GM21576 (cell line): ENCODE data around the gene RPS6KB2.
"Not testable (repeated sequence)": the region's sequence is repeated elsewhere in the genome, so short reads cannot be mapped to it uniquely, and the experiment has no call there.

Experiments used
- ATAC-seq: cut with Tn5 transposase; IDR thresholded peaks from one replicate; pipeline ENCODE4 v1.9.1; 2021; ENCODE audit warnings: mild to moderate bottlenecking, moderate library complexity; ENCODE audit not compliant: unreplicated experiment

RPS6KB2 gene

DNA sequence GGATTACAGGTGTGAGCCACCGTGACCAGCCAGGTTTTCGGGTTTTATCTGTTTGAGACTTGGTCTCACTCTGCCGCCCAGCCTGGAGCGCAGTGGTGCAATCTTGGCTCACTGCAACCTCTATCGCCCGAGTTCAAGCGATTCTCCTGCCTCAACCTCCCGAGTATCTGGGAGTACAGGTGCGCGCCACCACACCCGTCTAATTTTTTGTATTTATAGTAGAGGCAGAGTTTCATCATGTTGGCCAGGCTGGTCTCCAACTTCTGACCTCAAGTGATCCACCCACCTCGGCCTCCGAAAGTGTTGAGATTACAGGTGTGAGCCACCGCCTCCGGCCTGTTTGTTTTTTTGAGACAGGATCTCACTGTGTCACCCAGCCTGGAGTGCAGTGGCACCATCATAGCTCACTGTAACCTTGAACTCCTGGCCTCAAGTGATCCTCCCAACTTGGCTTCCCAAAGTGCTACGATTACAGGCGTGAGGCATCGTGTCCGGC, 882 bp upstream of the RPS6KB2 start:
- ATAC-seq, result not testable (repeated sequence)

- ATAC-seq, result no peak
Observed at GRCh38 chr11:67429038-67429668, 859 bp downstream of the RPS6KB2 start.

- no peak for ATAC-seq
Observed at GRCh38 chr11:67429722-67430121, 1.4 kb downstream of the RPS6KB2 start.

DNA sequence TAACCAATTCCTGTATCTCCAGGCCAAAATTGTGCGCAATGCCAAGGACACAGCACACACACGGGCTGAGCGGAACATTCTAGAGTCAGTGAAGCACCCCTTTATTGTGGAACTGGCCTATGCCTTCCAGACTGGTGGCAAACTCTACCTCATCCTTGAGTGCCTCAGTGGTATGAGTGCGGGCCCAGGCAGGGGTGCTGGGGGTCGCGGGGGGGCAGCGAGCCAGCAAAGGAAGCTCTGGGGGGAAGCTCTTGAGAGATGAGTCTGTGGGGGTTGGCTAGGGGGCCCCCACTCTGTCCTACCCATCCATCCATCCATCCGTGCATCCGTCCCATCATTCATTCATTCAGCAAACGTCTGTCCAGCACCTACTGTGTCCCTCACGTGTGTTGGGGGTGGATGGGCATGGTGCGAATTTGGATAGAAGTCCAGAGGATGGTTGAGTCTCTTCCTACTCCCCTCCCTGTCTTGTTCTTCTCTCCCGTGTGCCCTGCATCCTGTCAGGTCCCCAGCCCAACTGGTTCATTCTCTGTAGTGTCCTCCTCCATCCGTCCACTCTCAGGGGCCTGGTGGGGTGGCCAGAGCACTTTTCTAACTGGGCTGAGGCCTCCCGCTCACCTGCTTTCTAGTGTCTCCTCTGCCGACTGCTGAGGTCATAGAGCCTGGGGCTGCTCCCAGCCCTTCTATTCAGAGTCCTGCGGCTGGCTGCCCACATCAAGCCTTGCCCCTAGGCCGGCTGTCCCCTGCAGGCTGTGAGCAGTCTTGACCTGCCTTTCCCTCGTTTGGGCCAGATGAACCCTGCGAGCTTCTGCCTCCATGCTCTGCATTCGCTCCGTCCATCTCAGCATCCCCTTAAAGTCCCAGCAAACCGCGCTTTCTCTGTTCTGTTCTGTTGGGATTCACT, 3.3 kb downstream of the RPS6KB2 start:
- no peak for ATAC-seq

GRCh38 chr11:67432655-67433349, 4.5 kb downstream of the RPS6KB2 start:
- ATAC-seq, result no peak

DNA sequence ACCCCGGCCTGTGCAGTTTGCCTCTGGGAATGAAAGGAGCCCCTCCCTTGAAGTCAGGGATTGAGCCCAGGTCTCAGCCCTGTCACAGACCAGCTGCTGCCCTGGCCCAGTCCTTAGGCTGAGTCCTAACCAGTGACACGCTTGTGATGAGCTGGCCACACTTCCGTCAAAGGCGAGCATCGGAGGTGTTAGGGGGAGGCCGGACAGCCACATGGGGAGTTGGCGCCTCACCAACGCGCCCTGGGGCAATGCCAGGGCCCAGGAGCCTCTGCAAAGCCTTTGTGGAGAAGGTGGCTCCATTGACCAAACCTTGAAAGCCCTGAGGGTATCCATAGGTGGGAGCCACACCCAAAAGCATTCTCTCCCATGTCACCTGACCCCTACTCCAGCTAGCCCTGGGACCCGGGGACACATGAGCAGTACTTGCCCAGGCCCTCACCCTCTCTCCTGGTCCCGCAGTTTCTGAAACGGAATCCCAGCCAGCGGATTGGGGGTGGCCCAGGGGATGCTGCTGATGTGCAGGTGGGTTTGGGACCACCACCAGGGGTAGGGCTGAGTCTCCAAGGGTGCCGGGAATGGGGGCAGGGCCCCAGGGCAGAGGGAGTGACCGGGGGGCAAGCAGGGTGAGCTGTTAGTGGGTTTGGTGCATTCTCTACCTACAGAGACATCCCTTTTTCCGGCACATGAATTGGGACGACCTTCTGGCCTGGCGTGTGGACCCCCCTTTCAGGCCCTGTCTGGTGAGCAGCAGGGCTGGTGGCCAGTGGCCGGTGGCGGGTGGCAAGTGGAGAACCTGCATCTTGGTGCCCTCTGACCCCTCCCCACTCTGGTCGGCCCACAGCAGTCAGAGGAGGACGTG, 5.5 kb downstream of the RPS6KB2 start:
- ATAC-seq, result no peak

GRCh38 chr11:67434395-67434881, 6.1 kb downstream of the RPS6KB2 start:
- ATAC-seq, result no peak

- no peak for ATAC-seq
Observed at GRCh38 chr11:67435031-67435726, 6.9 kb downstream of the RPS6KB2 start.

DNA sequence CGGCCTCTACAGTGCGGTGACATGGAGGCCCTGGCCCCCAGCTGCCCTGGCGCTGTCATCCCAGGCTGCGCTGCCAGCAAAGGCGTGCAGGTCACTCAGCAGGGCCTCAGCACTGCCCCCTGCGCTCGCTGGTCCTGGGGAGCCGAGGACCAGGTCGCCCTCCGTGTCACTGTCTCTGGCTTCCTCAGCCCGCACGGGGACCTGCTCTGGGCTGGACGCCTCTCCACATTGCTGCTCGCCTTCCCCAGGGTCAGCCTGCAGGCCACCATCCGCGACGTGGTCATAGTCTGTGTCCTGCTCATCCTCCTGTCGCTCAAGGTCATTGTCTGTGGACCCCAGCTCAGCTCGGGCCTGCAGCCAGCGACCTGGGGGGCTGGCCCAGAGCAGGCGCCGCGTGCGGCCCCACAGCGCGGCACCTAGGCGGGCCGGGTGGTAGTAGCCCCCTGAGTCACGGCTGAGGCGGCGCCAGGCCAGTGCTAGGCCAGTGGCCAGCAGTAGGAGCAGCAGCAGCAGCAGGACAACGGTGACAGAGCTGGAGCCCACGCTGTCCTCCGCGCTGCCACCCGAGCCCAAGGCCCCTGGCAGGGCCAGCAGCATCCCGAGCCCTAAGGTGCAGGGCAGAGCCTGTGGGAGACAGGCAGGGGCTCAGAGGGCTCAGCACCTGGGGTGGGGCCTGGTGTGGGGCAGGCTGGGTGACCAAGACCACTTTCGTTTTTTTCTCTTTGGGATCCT, 7.6 kb downstream of the RPS6KB2 start:
- no peak for ATAC-seq

GRCh38 chr11:67436459-67437081, 8.3 kb downstream of the RPS6KB2 start:
- peak; percentile 34 for ATAC-seq

DNA sequence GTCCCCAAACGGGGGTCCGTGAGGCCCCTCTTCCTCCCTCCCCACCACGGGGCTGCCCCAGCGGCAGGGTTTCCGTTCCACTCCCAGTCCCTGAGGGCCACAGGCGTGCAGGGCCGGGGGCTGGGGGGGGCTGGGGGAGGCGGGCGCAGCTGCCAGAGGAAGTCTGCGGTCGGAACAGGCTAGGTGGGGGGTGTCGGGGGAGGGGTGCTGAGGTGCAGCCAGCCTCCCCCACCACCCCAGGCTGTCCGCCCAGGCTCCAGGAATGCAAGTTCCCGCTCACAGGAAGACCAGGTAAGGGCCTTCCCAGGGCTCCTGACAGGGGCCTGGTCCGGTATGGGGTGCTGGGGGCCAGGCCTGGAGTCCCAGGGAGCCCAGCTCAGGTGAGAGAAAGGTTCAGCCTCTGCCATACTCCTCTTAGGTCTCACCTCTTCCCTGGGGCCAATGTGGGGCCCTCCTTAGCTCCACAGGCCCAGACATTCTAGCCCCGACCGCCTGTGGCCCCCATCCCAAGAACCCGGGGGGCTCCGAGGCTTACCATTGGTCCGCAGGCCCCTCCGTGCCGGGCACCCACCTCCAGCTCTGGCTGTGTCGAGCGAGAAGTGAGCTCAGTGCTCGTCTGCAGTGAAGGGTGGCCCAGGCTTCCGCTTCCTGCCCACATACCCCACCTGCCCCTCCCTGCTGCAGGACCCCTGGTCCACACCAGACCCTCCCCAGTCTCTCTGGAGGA, 9.0 kb downstream of the RPS6KB2 start, which contains the start of gene PTPRCAP:
TSS of gene PTPRCAP (minus strand) at position 601 of the 727 bp plus-strand sequence. CDS start at position 538, 63 bp downstream.
- no peak for ATAC-seq

DNA sequence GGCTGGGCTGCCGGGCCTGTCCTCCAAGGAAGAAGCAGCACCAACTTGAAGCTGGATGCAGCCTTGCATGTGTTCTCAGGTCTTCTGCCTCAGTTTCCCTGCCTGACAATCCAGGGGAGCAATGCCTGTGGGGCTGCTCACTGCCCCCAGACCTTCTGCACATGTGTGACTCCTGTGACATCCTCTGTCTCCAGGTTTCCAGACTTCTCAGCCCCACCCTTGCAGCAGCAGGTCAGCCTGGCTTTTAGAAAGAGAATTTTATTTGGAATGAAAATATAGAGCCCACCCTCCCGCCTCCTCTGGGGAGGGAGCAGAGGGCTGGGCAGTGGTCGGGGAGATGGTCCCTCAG, 9.5 kb downstream of the RPS6KB2 start:
- ATAC-seq, result no peak

- no peak for ATAC-seq
Observed at GRCh38 chr11:67438158-67438902, 10.0 kb downstream of the RPS6KB2 start.

- no peak for ATAC-seq
Observed at GRCh38 chr11:67439321-67440228, 11.3 kb downstream of the RPS6KB2 start.

- ATAC-seq, result no peak
Observed at GRCh38 chr11:67440229-67441097, 12.2 kb downstream of the RPS6KB2 start.
